IMR-90 (cell line): ENCODE data around the gene ACADSB. TPM values are rescaled to one million over a fixed set of nuclear protein-coding genes. Genes with fewer than 3 reads are reported as not detected.

Experiments
- ATAC-seq: fragments of 200-7000 bp; cut with Tn5 transposase; 2 replicates; pipeline ENCODE4 v1.9.1; 2020; ENCODE audit warnings: low read depth, mild to moderate bottlenecking, moderate library complexity
- BruUV-seq: library from RNA; stranded (reverse); fragments of 400-500 nt; replicated peaks from 2 replicates; lab custom pipeline; 2021; lab: Mats Ljungman, UMichigan
- CTCF ChIA-PET: fragments of 300-600 bp; formaldehyde crosslinking; extraction: SDS; loops from one replicate; lab custom pipeline; 2021; ENCODE audit warnings: antibody characterized with exemption; lab: Yijun Ruan, JAX
- POLR2A ChIA-PET: fragments of 300-600 bp; sonication (Branson Sonifier 250); formaldehyde crosslinking; loops from one replicate; lab custom pipeline; 2022; ENCODE audit warnings: antibody characterized with exemption; ENCODE audit not compliant: unreplicated experiment; lab: Charles Lee
- DNase-seq: peaks from one replicate; pipeline ENCODE4 v3.0.0; 2013
- H2AFZ ChIP-seq: replicated peaks from 2 replicates; pipeline ENCODE3; 2013; ENCODE audit warnings: low read length, mild to moderate bottlenecking; ENCODE audit not compliant: poor library complexity
- H2AK5ac ChIP-seq: 2 replicates; pipeline ENCODE4 v1.6.1; 2013; ENCODE audit warnings: low read depth, low read length, inconsistent platforms
- H2AK9ac ChIP-seq: replicated peaks from 2 replicates; pipeline ENCODE3; 2013; ENCODE audit warnings: mild to moderate bottlenecking, low read depth, low read length, moderate library complexity; ENCODE audit not compliant: poor library complexity
- H2BK120ac ChIP-seq: 2 replicates; pipeline ENCODE4 v1.6.1; 2013; ENCODE audit warnings: low read depth, low read length, inconsistent platforms
- H2BK15ac ChIP-seq: 3 replicates; pipeline ENCODE4 v1.6.1; 2013; ENCODE audit warnings: low read depth, low read length, inconsistent platforms
- H2BK20ac ChIP-seq: 2 replicates; pipeline ENCODE4 v1.6.1; 2013; ENCODE audit warnings: low read depth, mild to moderate bottlenecking, inconsistent platforms, low read length, moderate library complexity
- H2BK5ac ChIP-seq: 2 replicates; pipeline ENCODE4 v1.6.1; 2013; ENCODE audit warnings: mild to moderate bottlenecking, low read depth, low read length, inconsistent platforms; ENCODE audit not compliant: poor library complexity, severe bottlenecking
- H3K14ac ChIP-seq: replicated peaks from 2 replicates; pipeline ENCODE4 v1.6.1; 2013; ENCODE audit warnings: low read depth, low read length, inconsistent platforms
- H3K18ac ChIP-seq: 2 replicates; pipeline ENCODE4 v1.6.1; 2013; ENCODE audit warnings: low read depth, low read length, control low read depth
- H3K23ac ChIP-seq: 2 replicates; pipeline ENCODE4 v1.6.1; 2013; ENCODE audit warnings: low read depth, low read length, inconsistent platforms
- H3K27ac ChIP-seq: 2 replicates; pipeline ENCODE4 v1.5.1; 2013; ENCODE audit warnings: mild to moderate bottlenecking, control low read depth, low read length; ENCODE audit not compliant: insufficient read depth
- H3K27me3 ChIP-seq: 2 replicates; pipeline ENCODE4 v1.6.1; 2013; ENCODE audit warnings: low read length; ENCODE audit not compliant: control insufficient read depth, insufficient read depth
- H3K36me3 ChIP-seq: 2 replicates; pipeline ENCODE4 v1.6.1; 2013; ENCODE audit warnings: low read length, mixed read lengths; ENCODE audit not compliant: control insufficient read depth, insufficient read depth
- H3K4ac ChIP-seq: 2 replicates; pipeline ENCODE4 v1.6.1; 2013; ENCODE audit warnings: low read depth, low read length, inconsistent platforms
- H3K4me1 ChIP-seq: 2 replicates; pipeline ENCODE4 v1.6.1; 2013; ENCODE audit warnings: low read length, mixed read lengths; ENCODE audit not compliant: control insufficient read depth, insufficient read depth
- H3K4me2 ChIP-seq: 2 replicates; pipeline ENCODE4 v1.6.1; 2013; ENCODE audit warnings: low read depth, mild to moderate bottlenecking, control low read depth, low read length, moderate library complexity
- H3K4me3 ChIP-seq: 2 replicates; pipeline ENCODE4 v1.5.1; 2013; ENCODE audit warnings: low read depth, mild to moderate bottlenecking, control low read depth, low read length, moderate library complexity; ENCODE audit not compliant: insufficient read depth
- H3K56ac ChIP-seq: 2 replicates; pipeline ENCODE4 v1.6.1; 2013; ENCODE audit warnings: low read length, inconsistent platforms; ENCODE audit not compliant: insufficient read depth; ENCODE audit errors: extremely low read depth
- H3K79me1 ChIP-seq, 2 experiments: 2 replicates each; pipeline ENCODE4 v1.6.1; 2013; ENCODE audit warnings: low read length in 2 of 2, inconsistent platforms in 1 of 2, low read depth in 1 of 2
- H3K9ac ChIP-seq: 2 replicates; pipeline ENCODE4 v1.6.1; 2013; ENCODE audit warnings: low read depth, low read length, control low read depth
- H3K9me1 ChIP-seq: 2 replicates; pipeline ENCODE4 v1.6.1; 2013; ENCODE audit warnings: low read length, inconsistent platforms; ENCODE audit not compliant: insufficient read depth
- H3K9me3 ChIP-seq: 2 replicates; pipeline ENCODE4 v1.6.1; 2013; ENCODE audit warnings: low read length; ENCODE audit not compliant: control insufficient read depth, insufficient read depth
- H4K20me1 ChIP-seq: 2 replicates; pipeline ENCODE4 v1.6.1; 2013; ENCODE audit warnings: low read length, inconsistent platforms; ENCODE audit not compliant: insufficient read depth
- H4K5ac ChIP-seq: 2 replicates; pipeline ENCODE4 v1.6.1; 2013; ENCODE audit warnings: mild to moderate bottlenecking, low read depth, low read length, control low read depth
- H4K8ac ChIP-seq, 2 experiments: 2 replicates each; pipeline ENCODE4 v1.6.1; 2013; ENCODE audit warnings: low read depth in 2 of 2, low read length in 2 of 2, control low read depth in 1 of 2, inconsistent platforms in 1 of 2
- H4K91ac ChIP-seq: 2 replicates; pipeline ENCODE4 v1.6.1; 2013; ENCODE audit warnings: low read depth, low read length, inconsistent platforms; ENCODE audit not compliant: insufficient read depth
- CHD1 ChIP-seq: IDR thresholded peaks from 2 replicates; pipeline ENCODE4 v1.6.1; 2012; ENCODE audit warnings: low read depth, low read length, improper control_type of control experiment
- FOS ChIP-seq: fragments of 150-350 bp; IDR thresholded peaks from 2 replicates; pipeline ENCODE4 v1.6.1; 2016; ENCODE audit warnings: low read depth, low read length
- MAZ ChIP-seq: IDR thresholded peaks from 2 replicates; pipeline ENCODE4 v1.6.1; 2012; ENCODE audit warnings: low read depth, mild to moderate bottlenecking, low read length, improper control_type of control experiment, moderate library complexity, borderline replicate concordance
- MXI1 ChIP-seq: IDR thresholded peaks from 2 replicates; pipeline ENCODE4 v1.6.1; 2012; ENCODE audit warnings: low read depth, mild to moderate bottlenecking, low read length, moderate library complexity, borderline replicate concordance
- NFE2L2 ChIP-seq: fragments of 150-350 bp; IDR thresholded peaks from 2 replicates; pipeline ENCODE4 v1.6.1; 2016; ENCODE audit warnings: low read depth, mild to moderate bottlenecking, low read length
- RAD21 ChIP-seq: IDR thresholded peaks from 2 replicates; pipeline ENCODE4 v1.6.1; 2012; ENCODE audit warnings: low read length, improper control_type of control experiment
- RFX5 ChIP-seq: IDR thresholded peaks from 2 replicates; pipeline ENCODE4 v1.8.0; 2012; ENCODE audit warnings: low read depth, mild to moderate bottlenecking, low read length, moderate library complexity
- WGBS, 2 experiments: methylation state at CpG; one replicate each; pipeline versions ENCODE4 v1.1.5 to v1.1.7; 2013; ENCODE audit warnings: missing lambda C conversion rate in 2 of 2; ENCODE audit not compliant: insufficient read length in 1 of 2; ENCODE audit errors: extremely low coverage in 2 of 2; 5-methylcytosine and 5-hydroxymethylcytosine counted together
- dilution Hi-C: fragments of 300-500 bp; cut with HindIII; formaldehyde crosslinking; loops from one replicate; pipeline ENCODE4 v1.14.3; 2018; ENCODE audit warnings: low sequenced_read_pairs; ENCODE audit not compliant: unreplicated experiment
- in situ Hi-C: fragments of 300-500 bp; cut with MboI; formaldehyde crosslinking; loops from 3 replicates; pipeline ENCODE4 v1.14.3; 2019; ENCODE audit warnings: low sequenced_read_pairs, inconsistent platforms, mixed read lengths
- intact Hi-C: fragments of 100-400 bp; cut with micrococcal nuclease; formaldehyde crosslinking; loops from 2 replicates; pipeline ENCODE4 v1.10.0; 2022
- polyA plus RNA-seq, 3 experiments: library from polyadenylated mRNA; depleted of rRNA; stranded (reverse); fragments of >200 nt; gene quantifications; 2 replicates each; pipeline ENCODE4 v1.2.3, GENCODE V29; 2012; ENCODE audit warnings: low replicate concordance in 1 of 3
- total RNA-seq: library from RNA; depleted of rRNA; stranded (reverse); fragments of >200 nt; gene quantifications from 2 replicates; pipeline ENCODE4 v1.2.3, GENCODE V29; 2012
- TF ChIP-seq, protein P1 (sequence below): conservative IDR thresholded peaks from 2 replicates; pipeline ENCODE4 v1.5.1; 2012; ENCODE audit warnings: mild to moderate bottlenecking, low read depth, low read length, improper control_type of control experiment
- TF ChIP-seq, protein P2 (sequence below): fragments of 150-350 bp; IDR thresholded peaks from 2 replicates; pipeline ENCODE4 v1.6.1; 2016; ENCODE audit warnings: low read depth, mild to moderate bottlenecking, low read length, moderate library complexity, borderline replicate concordance

The ACADSB gene
- total and polyA plus RNA-seq, 2 of the 4 experiments (the other 2 are of a cell fraction) = 6.2 to 10.6 TPM

DNA sequence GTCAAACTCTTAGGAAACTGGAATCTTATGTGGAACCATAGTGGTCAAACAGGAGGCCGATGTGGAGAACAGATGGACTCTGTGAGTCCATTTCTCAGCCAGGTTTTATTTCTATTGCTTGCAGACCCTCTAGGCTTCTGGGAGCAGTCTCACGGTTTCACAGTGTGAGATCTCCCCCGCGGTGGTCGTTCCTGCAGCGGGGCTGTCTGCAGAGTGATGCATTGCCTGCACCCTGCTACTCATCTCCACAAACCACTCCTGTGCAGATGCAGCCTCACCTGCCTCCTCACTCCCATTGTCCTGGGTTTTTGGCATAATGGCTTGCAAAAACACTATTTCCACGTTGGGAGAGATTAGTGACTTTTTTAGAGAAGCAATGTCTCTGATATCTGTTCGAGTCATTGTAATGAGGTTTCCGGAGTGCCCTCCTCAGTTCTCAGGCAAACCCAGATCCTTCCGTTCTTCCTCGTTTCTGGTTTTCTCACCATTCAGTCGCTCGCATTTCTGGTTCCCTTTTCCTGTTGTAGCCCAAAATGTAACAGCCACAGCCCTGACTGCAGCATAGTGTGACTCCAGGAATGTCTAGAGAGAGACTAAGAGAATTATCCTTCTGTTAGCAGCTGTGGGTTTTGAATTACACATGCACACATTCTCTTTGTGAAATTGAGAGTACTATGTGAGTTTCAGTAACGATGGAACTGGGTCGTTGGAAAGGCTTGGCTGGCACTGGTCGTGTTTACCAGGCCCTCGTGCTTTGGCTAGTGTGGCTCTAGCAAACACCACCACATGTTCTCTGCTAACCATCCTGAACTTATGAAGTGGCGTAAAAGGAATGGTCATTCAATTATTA lies 30.2 kb downstream of the ACADSB start:
- no peaks in the 10 kb centered on the region for H4K20me1 ChIP-seq
- no peaks in the 10 kb centered on the region for H3K27me3 ChIP-seq
- no peak for TF ChIP-seq MAZ
- TF ChIP-seq RFX5 = no peak
- TF ChIP-seq, protein P1, sequence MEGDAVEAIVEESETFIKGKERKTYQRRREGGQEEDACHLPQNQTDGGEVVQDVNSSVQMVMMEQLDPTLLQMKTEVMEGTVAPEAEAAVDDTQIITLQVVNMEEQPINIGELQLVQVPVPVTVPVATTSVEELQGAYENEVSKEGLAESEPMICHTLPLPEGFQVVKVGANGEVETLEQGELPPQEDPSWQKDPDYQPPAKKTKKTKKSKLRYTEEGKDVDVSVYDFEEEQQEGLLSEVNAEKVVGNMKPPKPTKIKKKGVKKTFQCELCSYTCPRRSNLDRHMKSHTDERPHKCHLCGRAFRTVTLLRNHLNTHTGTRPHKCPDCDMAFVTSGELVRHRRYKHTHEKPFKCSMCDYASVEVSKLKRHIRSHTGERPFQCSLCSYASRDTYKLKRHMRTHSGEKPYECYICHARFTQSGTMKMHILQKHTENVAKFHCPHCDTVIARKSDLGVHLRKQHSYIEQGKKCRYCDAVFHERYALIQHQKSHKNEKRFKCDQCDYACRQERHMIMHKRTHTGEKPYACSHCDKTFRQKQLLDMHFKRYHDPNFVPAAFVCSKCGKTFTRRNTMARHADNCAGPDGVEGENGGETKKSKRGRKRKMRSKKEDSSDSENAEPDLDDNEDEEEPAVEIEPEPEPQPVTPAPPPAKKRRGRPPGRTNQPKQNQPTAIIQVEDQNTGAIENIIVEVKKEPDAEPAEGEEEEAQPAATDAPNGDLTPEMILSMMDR = no peak
- TF ChIP-seq NFE2L2 = no peak
- TF ChIP-seq MXI1 = no peak
- no peak for TF ChIP-seq FOS
- TF ChIP-seq, protein P2, sequence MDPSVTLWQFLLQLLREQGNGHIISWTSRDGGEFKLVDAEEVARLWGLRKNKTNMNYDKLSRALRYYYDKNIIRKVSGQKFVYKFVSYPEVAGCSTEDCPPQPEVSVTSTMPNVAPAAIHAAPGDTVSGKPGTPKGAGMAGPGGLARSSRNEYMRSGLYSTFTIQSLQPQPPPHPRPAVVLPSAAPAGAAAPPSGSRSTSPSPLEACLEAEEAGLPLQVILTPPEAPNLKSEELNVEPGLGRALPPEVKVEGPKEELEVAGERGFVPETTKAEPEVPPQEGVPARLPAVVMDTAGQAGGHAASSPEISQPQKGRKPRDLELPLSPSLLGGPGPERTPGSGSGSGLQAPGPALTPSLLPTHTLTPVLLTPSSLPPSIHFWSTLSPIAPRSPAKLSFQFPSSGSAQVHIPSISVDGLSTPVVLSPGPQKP = no peak
- no peak for TF ChIP-seq RAD21
- TF ChIP-seq CHD1 = no peak
- no peak overlapping the region for H3K4ac ChIP-seq
- H2AK9ac ChIP-seq = no peak overlapping the region
- dilution Hi-C loops (no loop called here), intact Hi-C loops (no loop called here), in situ Hi-C loops (loop anchor here (25.0 kb wide), 1 partner anchor 923 kb away; no protein-coding TSS in a partner anchor)
- no TSS peak for BruUV-seq
- no peak overlapping the region for H3K4me3 ChIP-seq
- no peak for DNase-seq
- H3K79me1 ChIP-seq = no peaks in the 10 kb centered on the region
- H3K23ac ChIP-seq = no peak overlapping the region
- H3K4me2 ChIP-seq = no peak overlapping the region
- no peaks in the 10 kb centered on the region for H3K4me1 ChIP-seq
- 30% methylated on average over 5 of the region's 18 CpGs; no CpG with 5 or more reads in 1 of the 2 experiments for WGBS, 2 experiments
- H3K18ac ChIP-seq = no peak overlapping the region
- H3K9me1 ChIP-seq = no peaks in the 10 kb centered on the region
- CTCF ChIA-PET = no interaction called here
- no peak overlapping the region for H2AFZ ChIP-seq
- H3K36me3 ChIP-seq = 0 out of 2 replicates have a peak, but pooled peaks cover 1% of the 10 kb centered on the region
- POLR2A ChIA-PET = no interaction called here
- H3K27ac ChIP-seq = no peak overlapping the region
- no peak overlapping the region for H4K5ac ChIP-seq
- H3K56ac ChIP-seq = no peak overlapping the region
- no peak overlapping the region for H2BK20ac ChIP-seq
- no peak for ATAC-seq
- no peak overlapping the region for H3K9ac ChIP-seq
- H2BK120ac ChIP-seq = no peak overlapping the region
- no peak overlapping the region for H2AK5ac ChIP-seq
- H3K9me3 ChIP-seq = no peaks in the 10 kb centered on the region
- H2BK5ac ChIP-seq = no peak overlapping the region
- no peak overlapping the region for H2BK15ac ChIP-seq
- no peak overlapping the region for H4K91ac ChIP-seq
- H4K8ac ChIP-seq = no peak overlapping the region
- no peak overlapping the region for H3K14ac ChIP-seq
